HEK293 (cell line): ENCODE results near the gene CORO2B.
"Not testable (repeated sequence)": the region's sequence is repeated elsewhere in the genome, so short reads cannot be mapped to it uniquely, and the experiment has no call there.

Source experiments
- CTCF ChIA-PET: fragments of 350-600 bp; formaldehyde crosslinking; extraction: SDS; loops from one replicate; lab custom pipeline; 2021; ENCODE audit warnings: antibody characterized with exemption; lab: Yijun Ruan, JAX
- POLR2A ChIA-PET: fragments of 300-600 bp; formaldehyde crosslinking; extraction: SDS; loops from one replicate; lab custom pipeline; 2020; ENCODE audit warnings: antibody characterized with exemption, inconsistent platforms; lab: Yijun Ruan, JAX
- H3K27ac ChIP-seq: fragments of 200-500 bp; sonication (Bioruptor generic); 2 replicates; pipeline ENCODE4 v1.5.1; 2014; ENCODE audit warnings: low read depth, low read length, control low read depth, inconsistent platforms; ENCODE audit errors: extremely low read depth
- H3K36me3 ChIP-seq, 2 experiments: fragments of 200-500 bp in 1 of 2; sonication (Bioruptor generic) in 1 of 2; 1 replicate in 1 of 2; 2 replicates in 1 of 2; pipeline ENCODE4 v1.5.1; 2014 to 2017; ENCODE audit warnings: inconsistent platforms in 2 of 2, low read length in 2 of 2; ENCODE audit not compliant: control insufficient read depth in 2 of 2, insufficient read depth in 1 of 2
- H3K4me1 ChIP-seq: fragments of 200-500 bp; sonication (Bioruptor generic); 2 replicates; pipeline ENCODE4 v1.5.1; 2014; ENCODE audit warnings: mild to moderate bottlenecking, low read length, inconsistent platforms; ENCODE audit not compliant: control insufficient read depth, insufficient read depth
- H3K4me3 ChIP-seq: 2 replicates; pipeline ENCODE4 v1.5.1; 2011; ENCODE audit warnings: low read depth, mild to moderate bottlenecking, control low read depth, low read length, moderate library complexity
- H3K9me3 ChIP-seq: fragments of 200-500 bp; sonication (Bioruptor generic); 2 replicates; pipeline ENCODE4 v1.5.1; 2014; ENCODE audit warnings: low read depth, low read length, inconsistent platforms; ENCODE audit not compliant: control insufficient read depth, insufficient read depth
- SP7 ChIP-seq: fragments of 450-650 bp; formaldehyde crosslinking; IDR thresholded peaks from 2 replicates; pipeline ENCODE4 v1.5.1; 2016; ENCODE audit warnings: missing biosample characterization, missing genetic modification characterization
- ZBTB48 ChIP-seq: fragments of 450-650 bp; formaldehyde crosslinking; IDR thresholded peaks from 2 replicates; pipeline ENCODE4 v1.5.1; 2016; ENCODE audit warnings: missing biosample characterization, missing genetic modification characterization
- ZFHX2 ChIP-seq: fragments of 450-650 bp; formaldehyde crosslinking; conservative IDR thresholded peaks from 2 replicates; pipeline ENCODE4 v1.5.1; 2016; ENCODE audit warnings: missing biosample characterization, missing genetic modification characterization
- ZIC2 ChIP-seq: fragments of 450-650 bp; formaldehyde crosslinking; IDR thresholded peaks from 2 replicates; pipeline ENCODE4 v1.5.1; 2016; ENCODE audit warnings: missing biosample characterization, missing genetic modification characterization
- ZNF211 ChIP-seq: fragments of 450-650 bp; formaldehyde crosslinking; IDR thresholded peaks from 2 replicates; pipeline ENCODE4 v1.5.1; 2016; ENCODE audit warnings: low read depth, missing biosample characterization, missing genetic modification characterization
- ZNF223 ChIP-seq: fragments of 450-650 bp; formaldehyde crosslinking; IDR thresholded peaks from 2 replicates; pipeline ENCODE4 v1.5.1; 2016; ENCODE audit warnings: missing biosample characterization, missing genetic modification characterization
- ZNF335 ChIP-seq: fragments of 450-650 bp; formaldehyde crosslinking; conservative IDR thresholded peaks from 2 replicates; pipeline ENCODE4 v1.5.1; 2016; ENCODE audit warnings: missing biosample characterization, missing genetic modification characterization
- ZNF341 ChIP-seq: fragments of 450-650 bp; formaldehyde crosslinking; IDR thresholded peaks from 2 replicates; pipeline ENCODE4; 2016; ENCODE audit warnings: low read depth, missing biosample characterization, missing genetic modification characterization
- ZNF521 ChIP-seq: fragments of 450-650 bp; formaldehyde crosslinking; IDR thresholded peaks from 2 replicates; pipeline ENCODE4 v1.5.1; 2017; ENCODE audit warnings: missing biosample characterization, mild to moderate bottlenecking, missing genetic modification characterization
- ZNF664 ChIP-seq: fragments of 450-650 bp; formaldehyde crosslinking; IDR thresholded peaks from 2 replicates; pipeline ENCODE4 v1.5.1; 2016; ENCODE audit warnings: missing biosample characterization, missing genetic modification characterization
- TF ChIP-seq, protein P1 (sequence below): IDR thresholded peaks from 2 replicates; pipeline ENCODE4 v1.6.1; 2011; ENCODE audit warnings: mild to moderate bottlenecking, low read depth, low read length, borderline replicate concordance
- TF ChIP-seq, protein P2 (sequence below): fragments of 450-650 bp; formaldehyde crosslinking; IDR thresholded peaks from 2 replicates; pipeline ENCODE4 v1.5.1; 2016; ENCODE audit warnings: missing biosample characterization, missing genetic modification characterization

CORO2B gene

DNA sequence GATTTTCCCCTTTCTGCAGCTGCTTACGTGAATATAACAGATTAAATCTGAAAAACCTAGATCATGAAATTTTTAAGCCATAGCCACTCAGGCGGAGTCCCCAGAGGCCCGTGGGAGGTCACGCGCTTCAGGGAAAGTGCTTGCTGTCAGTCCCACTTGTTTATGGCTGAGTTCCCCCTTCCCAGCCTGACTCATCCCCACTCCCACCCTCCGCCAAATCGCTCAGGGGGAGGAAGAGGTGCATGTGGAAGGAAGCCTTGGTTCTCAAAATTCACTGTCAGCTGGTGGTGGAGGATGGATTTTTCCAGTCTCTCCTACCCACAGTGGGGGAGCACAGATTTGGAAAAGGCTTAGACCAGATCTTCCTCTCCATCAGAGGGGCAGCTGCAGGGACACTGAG lies 67.4 kb downstream of the CORO2B start (continued):
- TF ChIP-seq ZNF521 (tag by site-specific recombination) (no peak), ZBTB48 (tag by site-specific recombination) (no peak), SP7 (tag by site-specific recombination) (0 out of 2 replicates have a peak, but pooled peaks have one; percentile 17), ZIC2 (tag by site-specific recombination) (no peak)
- TF ChIP-seq, protein P1, sequence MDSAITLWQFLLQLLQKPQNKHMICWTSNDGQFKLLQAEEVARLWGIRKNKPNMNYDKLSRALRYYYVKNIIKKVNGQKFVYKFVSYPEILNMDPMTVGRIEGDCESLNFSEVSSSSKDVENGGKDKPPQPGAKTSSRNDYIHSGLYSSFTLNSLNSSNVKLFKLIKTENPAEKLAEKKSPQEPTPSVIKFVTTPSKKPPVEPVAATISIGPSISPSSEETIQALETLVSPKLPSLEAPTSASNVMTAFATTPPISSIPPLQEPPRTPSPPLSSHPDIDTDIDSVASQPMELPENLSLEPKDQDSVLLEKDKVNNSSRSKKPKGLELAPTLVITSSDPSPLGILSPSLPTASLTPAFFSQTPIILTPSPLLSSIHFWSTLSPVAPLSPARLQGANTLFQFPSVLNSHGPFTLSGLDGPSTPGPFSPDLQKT: no peak

DNA sequence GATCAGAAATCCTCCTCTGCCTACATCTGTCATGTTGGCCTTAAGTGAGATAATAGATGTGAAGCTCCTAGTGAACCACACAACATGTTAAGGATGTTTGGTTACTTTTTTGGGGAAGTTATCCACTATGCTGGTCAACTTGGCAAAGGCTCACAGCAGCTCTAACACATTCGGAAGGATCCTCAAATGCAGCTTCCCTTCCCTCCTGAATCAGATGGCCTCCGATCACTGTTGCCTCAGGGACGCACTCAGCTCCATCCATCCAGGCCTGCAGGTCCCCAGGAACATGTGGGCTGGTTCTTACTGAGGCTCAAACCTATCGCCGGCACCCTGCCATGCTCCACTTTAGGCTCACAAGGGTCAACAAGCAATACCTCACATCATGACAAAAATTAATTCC lies 67.9 kb downstream of the CORO2B start:
- H3K27ac ChIP-seq: no peak overlapping the region
- no peaks in the 10 kb centered on the region for H3K9me3 ChIP-seq
- H3K4me3 ChIP-seq: no peak overlapping the region
- CTCF ChIA-PET: interaction anchor here (1.0 to 1.2 kb wide), 4 partner anchors 27 to 91 kb away, joined by 3 to 7 read pairs (median 4); no protein-coding TSS in a partner anchor
- no peaks in the 10 kb centered on the region; a peak in 1 of 3 replicates for H3K36me3 ChIP-seq
- H3K4me1 ChIP-seq: peaks cover 5% of the 10 kb centered on the region; the same call in 1 of the 2 replicates
- POLR2A ChIA-PET: no interaction called here
- TF ChIP-seq ZNF211: no peak
- peak; percentile 83 for TF ChIP-seq ZNF664 (tag by site-specific recombination)

DNA sequence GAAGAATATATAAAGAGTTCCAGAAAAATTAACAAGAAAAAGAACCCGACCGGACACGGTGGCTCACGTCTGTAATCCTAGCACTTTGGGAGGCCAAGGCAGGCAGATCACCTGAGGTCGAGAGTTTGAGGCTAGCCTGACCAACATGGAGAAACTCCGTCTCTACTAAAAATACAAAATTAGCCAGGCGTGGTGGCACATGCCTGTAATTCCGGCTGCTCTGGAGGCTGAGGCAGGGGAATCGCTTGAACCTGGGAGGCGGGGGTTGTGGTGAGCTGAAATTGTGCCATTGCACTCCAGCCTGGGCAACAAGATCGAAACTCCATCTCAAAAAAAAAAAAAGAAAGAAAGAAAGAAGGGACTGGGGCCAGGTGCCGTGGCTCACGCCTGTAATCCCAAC lies 68.6 kb downstream of the CORO2B start:
- not testable (repeated sequence) for H3K9me3 ChIP-seq, H3K27ac ChIP-seq, H3K4me3 ChIP-seq, H3K36me3 ChIP-seq, H3K4me1 ChIP-seq
- ChIA-PET POLR2A (interaction anchor here (0.7 kb wide), 2 partner anchors 23 to 27 kb away, joined by 3 to 4 read pairs; no protein-coding TSS in a partner anchor), CTCF (interaction anchor here (1.0 to 1.2 kb wide), 3 partner anchors 27 to 92 kb away, joined by 3 to 7 read pairs (median 4); no protein-coding TSS in a partner anchor)

GRCh38 chr15:68650901-68651709 lies 72.3 kb downstream of the CORO2B start:
- CTCF ChIA-PET: interaction anchor here (0.6 to 3.7 kb wide), 28 partner anchors 9 to 511 kb away, joined by 3 to 25 read pairs (median 4); no protein-coding TSS in a partner anchor
- no peak overlapping the region for H3K4me3 ChIP-seq
- POLR2A ChIA-PET: no interaction called here
- 0 out of 2 replicates have a peak, but pooled peaks have one; percentile 8 for TF ChIP-seq ZFHX2 (tag by site-specific recombination)
- TF ChIP-seq, protein P2, sequence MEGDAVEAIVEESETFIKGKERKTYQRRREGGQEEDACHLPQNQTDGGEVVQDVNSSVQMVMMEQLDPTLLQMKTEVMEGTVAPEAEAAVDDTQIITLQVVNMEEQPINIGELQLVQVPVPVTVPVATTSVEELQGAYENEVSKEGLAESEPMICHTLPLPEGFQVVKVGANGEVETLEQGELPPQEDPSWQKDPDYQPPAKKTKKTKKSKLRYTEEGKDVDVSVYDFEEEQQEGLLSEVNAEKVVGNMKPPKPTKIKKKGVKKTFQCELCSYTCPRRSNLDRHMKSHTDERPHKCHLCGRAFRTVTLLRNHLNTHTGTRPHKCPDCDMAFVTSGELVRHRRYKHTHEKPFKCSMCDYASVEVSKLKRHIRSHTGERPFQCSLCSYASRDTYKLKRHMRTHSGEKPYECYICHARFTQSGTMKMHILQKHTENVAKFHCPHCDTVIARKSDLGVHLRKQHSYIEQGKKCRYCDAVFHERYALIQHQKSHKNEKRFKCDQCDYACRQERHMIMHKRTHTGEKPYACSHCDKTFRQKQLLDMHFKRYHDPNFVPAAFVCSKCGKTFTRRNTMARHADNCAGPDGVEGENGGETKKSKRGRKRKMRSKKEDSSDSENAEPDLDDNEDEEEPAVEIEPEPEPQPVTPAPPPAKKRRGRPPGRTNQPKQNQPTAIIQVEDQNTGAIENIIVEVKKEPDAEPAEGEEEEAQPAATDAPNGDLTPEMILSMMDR (tag by site-specific recombination): 0 out of 2 replicates have a peak, but pooled peaks have one; percentile 42
- TF ChIP-seq ZNF223: no peak
- H3K4me1 ChIP-seq: peaks cover 3% of the 10 kb centered on the region; the same call in 1 of the 2 replicates
- no peaks in the 10 kb centered on the region for H3K9me3 ChIP-seq
- H3K36me3 ChIP-seq: no peaks in the 10 kb centered on the region
- H3K27ac ChIP-seq: no peak overlapping the region

- Histone ChIP-seq H3K4me3 (no peak overlapping the region), H3K27ac (no peak overlapping the region), H3K4me1 (no peaks in the 10 kb centered on the region), H3K36me3 (no peaks in the 10 kb centered on the region), H3K9me3 (no peaks in the 10 kb centered on the region)
- CTCF ChIA-PET: interaction anchor here (0.6 to 3.7 kb wide), 23 partner anchors 8 to 510 kb away, joined by 3 to 25 read pairs (median 4); no protein-coding TSS in a partner anchor
- TF ChIP-seq ZNF341 (tag by site-specific recombination) (no peak), ZNF335 (tag by site-specific recombination) (peak; percentile 45), ZIC2 (tag by site-specific recombination) (peak; percentile 32; the same call in 1 of the 2 replicates)
- POLR2A ChIA-PET: no interaction called here
Measured at GRCh38 chr15:68651916-68652525, 73.2 kb downstream of the CORO2B start.
